Measurements from ENCODE around the gene SYT13.
"Not testable (repeated sequence)": the region's sequence is repeated elsewhere in the genome, so short reads cannot be mapped to it uniquely, and the experiment has no call there.

The SYT13 gene

GRCh38 chr11:45250035-45250718 lies 36.0 kb downstream of the SYT13 start:
- in situ Hi-C loops (cut with MboI; ENCODE audit: low sequenced_read_pairs) = no loop called here

- in situ Hi-C loops (cut with MboI; ENCODE audit: low sequenced_read_pairs) = not testable (repeated sequence)
Observed at GRCh38 chr11:45249372-45249771, 36.8 kb downstream of the SYT13 start.

DNA sequence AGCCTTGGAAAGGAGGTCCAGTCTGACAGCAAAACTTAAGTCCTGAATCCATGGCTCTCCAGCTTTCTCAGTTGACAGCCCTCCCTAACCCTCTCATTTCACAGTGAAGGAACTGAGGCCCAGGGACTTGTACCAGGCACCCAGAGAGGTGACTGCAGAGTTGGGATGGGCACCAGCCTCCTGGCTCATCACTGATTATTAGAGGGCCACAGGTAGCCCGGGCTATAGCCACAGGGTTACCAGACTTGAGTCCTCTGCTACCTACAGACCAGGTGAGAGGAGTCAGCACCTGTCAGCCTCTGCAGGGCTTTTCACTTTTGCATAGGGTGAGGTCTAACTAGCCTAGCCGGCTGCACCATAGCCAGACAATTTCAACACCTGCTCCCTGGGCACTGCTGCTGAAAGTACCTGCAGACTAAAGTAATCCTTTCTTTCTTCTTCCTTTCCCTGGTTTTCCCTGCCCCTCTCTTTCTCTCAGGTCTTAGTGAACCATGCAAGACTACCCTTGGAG lies 37.6 kb downstream of the SYT13 start:
- in situ Hi-C loops (cut with MboI; ENCODE audit: low sequenced_read_pairs) = no loop called here

- in situ Hi-C loops (cut with MboI; ENCODE audit: low sequenced_read_pairs) = no loop called here
Observed at GRCh38 chr11:45247433-45247832, 38.7 kb downstream of the SYT13 start.

- in situ Hi-C loops (cut with MboI; ENCODE audit: low sequenced_read_pairs) = no loop called here
Observed at GRCh38 chr11:45246241-45246640, 39.9 kb downstream of the SYT13 start.

DNA sequence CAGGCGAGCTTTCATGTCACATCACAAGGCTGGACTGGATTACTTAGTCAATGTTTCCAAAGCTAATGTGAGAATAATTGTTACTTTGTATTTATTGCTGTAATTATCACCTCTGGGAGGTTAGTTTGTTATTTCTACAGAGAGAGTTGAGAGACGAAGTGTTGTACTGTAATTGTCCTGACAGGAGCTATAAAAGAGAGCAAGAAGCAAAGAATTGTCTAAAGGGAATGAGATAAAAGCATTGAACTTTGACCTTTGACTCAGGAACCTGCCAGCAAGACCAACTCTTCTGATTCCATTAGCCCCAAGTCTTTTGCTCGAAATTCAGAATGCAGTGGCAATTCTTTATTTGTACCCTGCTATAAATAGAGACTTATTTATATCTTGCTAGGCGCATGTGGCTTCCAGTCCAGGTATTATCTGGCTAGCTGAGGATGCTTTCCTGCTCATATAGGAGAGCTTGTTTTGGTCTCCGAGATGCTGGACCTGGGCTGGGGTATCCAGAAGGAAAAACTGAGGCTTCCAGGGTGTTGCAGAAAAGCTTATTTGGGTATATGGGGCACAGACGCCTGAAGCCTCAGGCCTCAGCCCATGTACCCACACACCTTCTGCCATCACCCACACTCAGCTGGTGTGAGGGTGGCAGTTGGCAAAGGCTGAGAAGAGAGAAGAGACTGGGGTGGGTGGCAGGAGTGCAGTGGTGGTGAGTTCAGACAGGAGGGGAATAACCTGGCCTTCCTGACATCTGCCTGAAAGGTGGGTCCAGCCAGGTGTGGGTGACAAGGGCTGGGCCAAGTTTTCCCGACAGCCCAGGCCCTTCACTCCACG lies 40.7 kb downstream of the SYT13 start:
- in situ Hi-C loops (cut with MboI; ENCODE audit: low sequenced_read_pairs) = no loop called here

DNA sequence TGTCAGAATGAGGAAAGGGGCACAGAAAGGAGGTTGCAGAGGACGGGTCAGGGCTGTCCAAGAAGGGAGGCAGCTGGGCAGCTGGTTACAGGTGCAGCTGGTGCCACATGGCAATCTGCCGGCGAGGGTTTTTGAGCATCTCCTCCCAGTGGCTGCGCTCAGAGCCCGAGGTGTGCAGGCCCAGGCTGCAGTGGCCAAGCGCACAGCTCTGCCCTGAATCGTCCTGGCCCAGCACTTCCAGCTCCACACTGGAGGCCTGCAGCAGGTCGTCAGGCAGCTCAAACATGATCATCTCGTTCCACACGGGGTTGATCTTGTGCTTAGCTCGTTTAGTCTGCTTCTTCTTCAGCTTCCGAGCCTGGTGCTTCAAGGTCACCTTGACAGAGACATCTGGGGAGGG lies 42.2 kb downstream of the SYT13 start:
- in situ Hi-C loops (cut with MboI; ENCODE audit: low sequenced_read_pairs) = no loop called here

DNA sequence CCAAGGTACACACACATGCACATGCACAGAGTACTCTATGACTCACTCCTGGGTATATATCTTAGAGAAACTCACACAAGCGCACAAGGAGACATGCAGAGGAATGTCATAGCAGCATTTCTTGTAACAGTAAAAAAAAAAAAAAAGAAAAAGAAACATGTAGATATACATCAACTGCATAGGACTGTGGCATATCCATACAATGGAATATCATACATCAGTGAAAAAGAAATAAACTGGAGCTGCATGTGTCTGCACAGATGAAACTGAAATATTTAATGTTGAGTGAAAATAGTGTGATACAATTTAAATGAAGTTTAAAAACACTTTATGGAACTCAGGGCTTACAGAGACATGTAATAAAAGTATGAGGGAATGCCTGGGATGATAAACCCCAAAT lies 46.4 kb downstream of the SYT13 start:
- in situ Hi-C loops (cut with MboI; ENCODE audit: low sequenced_read_pairs) = no loop called here

DNA sequence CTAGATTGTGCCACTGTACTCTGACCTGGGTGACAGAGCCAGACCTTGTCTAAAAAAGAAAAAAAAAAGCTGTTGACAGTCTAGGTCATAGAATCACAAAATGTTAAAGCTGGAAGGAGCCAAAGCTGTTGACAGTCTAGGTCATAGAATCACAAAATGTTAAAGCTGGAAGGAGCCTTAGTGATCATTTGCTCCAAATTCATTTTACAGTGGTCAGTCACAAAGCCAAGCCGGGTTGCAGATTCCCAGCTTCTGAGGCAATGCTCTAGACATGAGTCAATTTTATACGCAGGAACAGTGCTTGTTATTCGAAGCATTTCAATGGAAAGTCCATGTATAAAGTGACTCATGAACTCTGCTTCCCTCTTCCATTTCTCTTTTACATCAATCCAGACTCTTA lies 47.4 kb downstream of the SYT13 start:
- in situ Hi-C loops (cut with MboI; ENCODE audit: low sequenced_read_pairs) = no loop called here

DNA sequence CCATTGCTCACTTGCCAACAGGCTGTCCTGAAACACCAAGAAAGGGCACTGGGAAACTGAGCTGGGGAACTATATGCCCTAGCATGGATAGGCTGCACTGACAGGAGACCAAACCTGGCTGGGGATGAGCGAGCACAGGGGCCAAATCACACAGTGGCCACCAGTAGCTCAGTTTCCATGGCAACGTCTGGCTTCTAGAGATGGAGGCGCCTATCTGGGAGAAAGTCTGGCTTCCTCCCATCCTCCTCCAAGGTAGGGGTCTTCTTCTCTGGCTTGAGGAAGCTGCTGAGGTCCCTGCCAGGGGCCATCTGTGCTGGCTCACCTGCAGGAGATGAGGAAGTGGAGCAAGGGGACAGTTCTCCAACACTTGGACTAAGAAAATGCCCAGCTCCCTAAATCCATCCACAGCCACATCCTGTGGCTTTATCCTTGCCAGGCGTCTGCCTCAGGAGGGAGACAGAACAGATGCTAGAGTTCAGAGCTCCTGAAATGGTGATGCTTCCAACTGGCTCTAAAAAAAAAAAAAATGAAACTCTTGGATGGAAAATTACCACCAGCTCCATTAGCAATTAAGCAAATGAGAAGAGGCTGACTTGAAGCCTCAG lies 48.3 kb downstream of the SYT13 start:
- in situ Hi-C loops (cut with MboI; ENCODE audit: low sequenced_read_pairs) = no loop called here

DNA sequence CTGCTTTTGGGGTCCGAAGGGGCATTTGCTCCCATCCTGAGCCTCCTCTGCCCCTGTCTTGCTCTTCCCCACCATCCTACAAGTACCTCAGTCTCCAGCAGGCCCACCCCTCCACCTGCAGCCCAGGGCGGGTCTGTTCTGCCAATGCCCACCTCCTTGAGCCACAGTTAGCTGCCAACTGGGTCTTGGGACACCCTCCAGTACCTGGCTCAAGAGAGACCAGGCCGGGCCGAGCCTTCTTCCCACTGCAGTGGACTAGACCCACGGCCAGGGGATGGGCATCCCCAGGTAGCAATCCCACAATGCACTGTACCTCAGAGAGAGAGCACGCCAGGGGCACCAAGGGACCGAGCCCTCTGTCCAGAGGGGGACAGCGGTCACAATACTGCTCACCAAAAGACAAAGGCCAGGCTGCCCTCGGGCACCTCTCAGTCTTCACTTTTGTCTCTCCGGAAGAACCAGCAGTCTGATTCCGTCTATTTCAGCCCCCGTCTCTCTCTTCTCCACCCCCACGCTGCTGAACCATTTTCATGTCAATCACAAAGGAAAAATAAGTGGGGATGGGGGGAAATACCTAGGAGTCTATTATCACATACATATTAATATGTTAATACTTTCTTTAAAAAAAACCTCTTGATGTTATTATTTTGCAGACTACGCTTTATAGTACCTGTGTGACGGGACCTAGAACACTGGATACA lies 51.7 kb downstream of the SYT13 start:
- in situ Hi-C loops (cut with MboI; ENCODE audit: low sequenced_read_pairs) = no loop called here

- in situ Hi-C loops (cut with MboI; ENCODE audit: low sequenced_read_pairs) = no loop called here
Observed at GRCh38 chr11:45233804-45234170, 52.4 kb downstream of the SYT13 start.

DNA sequence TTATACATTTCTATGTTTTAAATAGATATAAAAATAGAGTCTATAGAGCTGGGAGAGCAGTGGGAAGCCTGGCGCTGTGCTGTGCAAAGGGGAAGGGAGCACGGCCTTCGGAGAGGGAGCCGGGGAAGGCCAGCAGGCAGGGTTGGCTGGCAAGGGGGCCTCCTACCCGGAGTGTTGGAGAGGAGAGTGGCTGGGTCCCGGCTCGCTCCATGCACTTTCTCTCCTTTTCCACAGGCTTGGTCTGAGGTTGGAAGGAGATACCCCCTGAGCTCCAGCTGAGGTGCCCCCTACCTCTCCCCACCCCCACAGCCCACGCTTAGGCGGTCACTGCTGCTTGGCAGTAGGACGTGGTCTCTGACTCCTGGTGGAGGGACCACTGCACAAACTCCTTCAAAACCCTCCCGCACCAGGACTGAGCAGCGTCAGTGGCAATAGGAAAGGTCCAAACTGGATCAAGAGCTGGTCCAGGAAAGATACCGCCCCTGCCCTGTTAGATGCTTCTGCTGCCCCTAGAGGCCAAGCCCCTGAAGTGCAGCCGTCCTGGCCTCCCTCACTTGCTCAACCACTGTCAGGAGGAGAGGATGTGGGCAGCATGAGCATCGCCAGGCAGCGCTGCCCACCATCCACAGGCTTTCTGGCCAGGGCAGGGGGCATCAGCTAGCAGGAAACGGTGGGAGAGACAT lies 52.9 kb downstream of the SYT13 start:
- in situ Hi-C loops (cut with MboI; ENCODE audit: low sequenced_read_pairs) = no loop called here

DNA sequence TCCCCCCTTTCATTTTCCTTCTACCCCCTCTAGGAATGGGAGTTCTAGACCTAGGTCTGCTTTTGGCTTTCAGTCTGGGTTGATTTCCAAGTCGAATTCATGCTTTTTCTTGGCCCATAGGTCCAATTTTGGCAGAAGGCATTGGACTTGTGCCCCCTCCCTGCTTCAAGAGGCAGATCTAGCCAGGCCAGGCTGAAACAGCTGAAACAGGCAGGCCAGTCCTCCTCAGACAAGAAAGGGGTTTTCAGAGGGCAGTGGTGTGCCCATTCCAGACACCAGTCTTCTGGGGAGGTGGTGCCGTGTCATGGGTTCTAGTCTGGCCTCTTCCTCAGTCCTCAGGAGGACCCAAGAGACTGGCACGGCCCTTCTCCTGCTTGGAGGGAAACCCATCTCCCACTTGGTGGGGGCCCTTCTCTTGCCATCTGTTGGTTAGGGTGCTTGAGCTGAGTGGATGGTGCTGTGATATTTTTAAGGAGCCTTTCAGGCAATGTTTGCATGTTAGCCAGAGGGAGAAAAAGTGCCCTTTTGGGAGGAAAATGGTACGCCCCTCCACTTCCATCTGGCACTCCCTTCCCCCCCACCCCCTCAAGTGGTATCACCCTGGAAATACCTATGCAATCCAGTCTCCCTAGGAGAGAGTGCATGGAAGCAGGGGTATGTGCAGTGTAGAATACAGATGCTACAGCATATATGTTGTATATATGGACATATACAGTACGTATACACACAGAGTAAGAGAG lies 53.6 kb downstream of the SYT13 start:
- in situ Hi-C loops (cut with MboI; ENCODE audit: low sequenced_read_pairs) = no loop called here

DNA sequence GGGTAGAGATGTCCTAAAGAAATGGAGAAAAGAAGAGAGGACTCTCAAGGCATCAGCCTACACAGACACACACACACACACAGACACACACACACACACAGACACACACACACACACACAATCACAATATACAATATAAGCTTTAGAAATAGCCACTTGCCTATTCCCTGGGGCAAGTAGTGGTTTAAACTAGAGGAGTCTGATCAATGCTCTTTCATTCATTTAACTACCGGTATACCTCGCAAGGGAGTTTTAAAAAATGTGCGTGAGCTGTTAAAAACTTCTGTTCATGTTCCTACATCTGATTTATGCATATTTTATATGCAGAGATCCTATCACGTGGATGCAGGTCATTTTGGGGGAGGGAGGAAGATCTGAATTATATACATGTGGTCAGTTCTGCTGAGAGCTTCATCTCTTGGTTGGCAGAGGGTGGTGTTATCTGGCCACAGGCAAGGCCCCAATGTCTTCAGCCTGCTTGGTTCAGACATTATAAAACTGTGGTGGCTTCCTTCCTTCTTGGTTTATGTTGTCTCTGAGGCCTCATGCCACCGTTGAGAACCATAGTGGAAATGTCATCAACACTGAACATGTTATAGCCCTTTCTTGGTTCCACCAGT lies 56.6 kb downstream of the SYT13 start:
- in situ Hi-C loops (cut with MboI; ENCODE audit: low sequenced_read_pairs) = no loop called here

DNA sequence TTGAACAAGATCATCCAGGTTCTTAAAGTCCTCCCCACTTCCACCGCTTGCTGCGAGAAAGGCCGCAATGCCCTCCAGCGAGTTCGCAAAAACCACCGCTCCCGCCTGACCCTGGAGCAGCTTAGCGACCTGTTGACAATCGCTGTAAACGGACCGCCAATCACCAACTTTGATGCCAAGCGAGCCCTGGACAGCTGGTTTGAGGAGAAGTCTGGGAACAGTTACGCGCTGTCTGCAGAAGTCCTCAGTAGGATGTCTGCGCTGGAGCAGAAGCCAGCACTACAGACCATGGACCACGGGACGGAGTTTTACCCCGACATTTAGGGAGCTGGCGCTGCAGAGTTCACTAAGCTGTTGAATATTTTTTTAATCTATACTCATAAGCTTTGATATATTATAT lies 58.3 kb downstream of the SYT13 start:
- in situ Hi-C loops (cut with MboI; ENCODE audit: low sequenced_read_pairs) = no loop called here

DNA sequence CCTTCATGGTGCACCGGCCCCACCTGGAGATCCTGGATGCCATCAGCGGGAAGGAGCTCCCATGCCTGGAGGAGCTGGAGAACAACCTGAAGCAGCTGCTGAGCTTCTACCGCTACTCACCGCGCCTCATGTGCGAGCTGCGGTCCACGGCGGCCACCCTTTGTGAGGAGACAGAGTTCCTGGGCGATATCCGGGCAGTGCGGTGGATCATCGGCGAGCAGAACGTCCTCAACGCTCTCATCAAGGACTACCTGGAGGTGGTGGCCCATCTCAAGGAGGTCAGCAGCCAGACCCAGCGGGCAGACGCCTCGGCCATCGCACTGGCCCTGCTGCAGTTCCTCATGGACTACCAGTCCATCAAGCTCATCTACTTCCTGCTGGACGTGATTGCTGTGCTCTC lies 59.2 kb downstream of the SYT13 start:
- in situ Hi-C loops (cut with MboI; ENCODE audit: low sequenced_read_pairs) = no loop called here

DNA sequence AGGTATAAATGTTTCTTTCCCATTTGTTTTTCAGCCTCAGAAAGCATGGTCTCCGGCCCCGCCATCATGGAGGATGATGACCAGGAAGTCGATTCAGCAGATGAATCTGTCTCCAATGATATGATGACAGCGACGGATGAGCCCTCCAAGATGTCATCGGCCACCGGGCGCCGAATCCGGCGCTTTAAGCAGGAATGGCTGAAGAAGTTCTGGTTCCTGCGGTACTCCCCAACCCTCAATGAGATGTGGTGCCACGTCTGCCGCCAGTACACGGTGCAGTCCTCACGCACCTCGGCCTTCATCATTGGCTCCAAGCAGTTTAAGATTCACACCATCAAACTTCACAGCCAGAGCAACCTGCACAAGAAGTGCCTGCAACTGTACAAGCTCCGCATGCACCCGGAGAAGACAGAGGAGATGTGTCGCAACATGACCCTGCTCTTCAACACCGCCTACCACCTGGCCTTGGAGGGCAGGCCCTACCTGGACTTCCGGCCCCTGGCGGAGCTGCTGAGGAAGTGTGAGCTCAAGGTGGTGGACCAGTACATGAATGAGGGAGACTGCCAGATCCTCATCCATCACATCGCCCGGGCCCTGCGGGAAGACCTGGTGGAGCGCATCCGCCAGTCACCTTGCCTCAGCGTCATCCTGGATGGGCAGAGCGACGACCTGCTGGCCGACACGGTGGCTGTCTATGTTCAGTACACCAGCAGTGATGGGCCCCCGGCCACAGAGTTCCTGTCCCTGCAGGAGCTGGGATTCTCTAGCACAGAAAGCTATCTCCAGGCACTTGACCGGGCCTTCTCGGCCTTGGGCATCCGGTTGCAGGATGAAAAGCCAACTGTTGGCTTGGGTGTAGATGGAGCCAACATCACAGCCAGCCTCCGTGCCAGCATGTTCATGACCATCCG lies 59.9 kb downstream of the SYT13 start:
- in situ Hi-C loops (cut with MboI; ENCODE audit: low sequenced_read_pairs) = no loop called here

DNA sequence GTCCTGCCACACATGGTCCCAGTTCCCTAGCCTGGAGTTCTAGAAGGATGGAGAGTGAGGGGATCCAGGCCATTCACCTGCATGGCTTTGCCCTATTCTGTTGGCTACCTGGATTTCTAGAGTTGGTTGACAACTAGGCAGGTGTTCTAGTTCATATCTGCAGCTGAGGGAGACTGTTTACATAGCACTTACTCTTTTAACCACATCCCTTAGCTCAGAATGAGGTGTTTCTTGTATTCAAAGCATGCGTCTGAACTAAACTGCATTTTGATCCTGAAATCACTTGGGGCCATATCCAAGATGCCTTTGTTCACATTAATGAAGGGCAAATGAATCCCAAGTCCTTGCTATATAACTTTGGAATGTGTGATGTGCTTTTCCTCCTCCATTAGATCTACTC lies 60.9 kb downstream of the SYT13 start:
- in situ Hi-C loops (cut with MboI; ENCODE audit: low sequenced_read_pairs) = no loop called here

Measured in HL-60/S4 treated with phorbol 12-myristate 13-acetate at 8.2 ng/mL for 4 days and 3 days (cell line).